ENCODE measurements around the gene LINC01488. TPM values are rescaled to one million over a fixed set of nuclear protein-coding genes. Genes with fewer than 3 reads are reported as not detected.

Gene LINC01488
- total RNA-seq, 2 experiments from 2014 or later, result not detected

DNA sequence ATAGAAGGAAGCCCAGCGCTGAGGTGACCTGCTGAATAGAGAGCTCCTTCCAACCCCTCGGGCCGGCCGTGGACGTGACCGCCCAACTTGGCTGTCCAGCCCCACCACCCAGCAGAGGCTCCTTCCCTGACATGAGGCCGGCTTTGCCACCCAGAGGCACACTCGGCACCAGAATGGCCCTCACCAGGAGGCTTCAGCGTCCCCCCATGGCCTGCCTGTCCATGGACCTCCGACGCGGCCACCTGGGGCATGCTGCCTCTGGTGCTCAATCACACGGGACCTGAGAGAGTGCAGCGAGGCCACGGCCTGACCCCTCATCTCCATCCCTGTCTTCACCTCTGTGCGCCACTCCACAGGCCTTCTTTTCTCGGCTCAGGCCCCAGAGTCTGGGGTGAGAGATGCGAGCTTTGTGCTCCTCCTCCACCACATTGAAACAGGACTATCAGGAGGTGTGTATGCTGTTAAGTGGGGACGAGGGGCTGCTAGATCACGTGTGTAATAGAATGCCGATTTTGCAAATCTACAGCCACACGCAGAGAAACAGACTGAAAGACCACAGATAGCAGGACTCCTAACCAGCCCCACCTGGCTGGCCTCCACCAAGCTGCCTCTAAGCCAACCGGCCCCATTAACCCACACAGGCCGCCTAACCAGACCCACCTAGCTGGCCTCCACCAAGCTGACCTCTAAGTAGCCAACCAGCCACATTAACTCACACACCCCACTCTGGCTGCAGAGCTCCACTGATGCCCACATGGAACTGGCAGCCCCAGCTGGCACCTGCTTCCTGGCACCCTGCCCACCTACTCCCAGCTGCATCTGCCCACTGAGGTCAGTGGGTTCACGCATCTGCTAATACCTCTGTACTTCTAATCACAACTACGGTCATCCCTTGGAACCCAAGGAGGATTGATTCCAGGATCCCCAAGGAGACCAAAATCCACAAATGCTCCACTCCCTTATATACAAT is 20.7 kb downstream of the LINC01488 start:
- CTCF ChIA-PET, result no interaction called here
- POLR2A ChIA-PET, result no interaction called here

DNA sequence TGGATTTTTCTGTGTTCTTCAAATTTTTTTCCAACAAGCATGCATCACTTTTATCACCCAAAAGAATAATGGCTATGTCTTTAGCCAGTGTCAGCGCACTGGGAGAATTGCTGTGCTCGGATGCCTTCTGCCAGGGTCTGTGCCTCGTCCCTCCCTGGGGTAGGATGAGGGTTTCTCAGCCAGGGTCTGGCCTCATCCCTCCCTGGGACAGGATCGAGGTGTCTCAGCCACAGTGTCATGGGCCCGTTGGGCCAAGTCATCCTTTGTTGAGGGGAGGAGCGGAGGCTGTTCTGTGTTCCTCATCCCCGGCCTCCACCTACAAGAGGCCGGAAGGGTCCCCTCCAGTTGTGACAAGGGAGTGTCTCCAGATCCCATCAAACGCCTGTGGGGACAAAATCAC is 22.7 kb downstream of the LINC01488 start:
- ChIA-PET POLR2A (no interaction called here), CTCF (no interaction called here)

DNA sequence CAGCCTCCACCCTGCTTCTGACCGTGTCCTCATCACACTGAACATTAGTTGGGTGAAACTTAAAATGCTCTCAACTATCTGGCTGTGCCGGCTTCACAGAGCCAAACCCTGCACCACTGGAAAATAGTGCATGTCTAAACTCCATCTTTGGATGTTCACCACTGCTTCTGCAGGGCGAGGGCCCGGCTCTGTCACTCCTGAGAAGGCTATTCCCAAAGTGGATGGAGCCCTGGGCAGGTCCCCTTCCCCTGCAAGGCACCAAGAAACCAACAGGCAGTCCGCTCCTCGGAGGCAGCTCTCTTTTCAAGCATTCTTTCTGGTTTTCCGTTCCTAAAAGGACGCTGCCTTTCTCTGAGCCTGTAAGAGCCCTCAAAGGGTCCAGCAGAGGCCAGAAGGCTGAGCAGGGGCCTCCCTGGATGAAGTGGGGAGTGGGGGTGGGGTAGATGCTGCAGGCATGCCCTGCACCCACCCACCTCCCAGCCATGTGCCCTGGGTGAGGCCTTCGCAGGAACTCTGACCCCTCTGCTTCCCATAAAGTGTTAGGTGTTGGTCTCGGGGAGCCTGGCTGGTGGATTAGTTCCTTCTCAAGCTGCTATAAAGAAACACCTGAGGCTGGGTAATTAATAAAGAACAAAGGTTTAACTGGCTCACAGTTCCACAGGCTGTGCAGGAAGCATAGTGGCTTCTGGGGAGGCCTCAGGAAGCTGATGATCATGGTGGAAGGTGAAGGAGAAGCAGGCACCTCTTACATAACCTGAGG is 23.3 kb downstream of the LINC01488 start:
- ChIA-PET POLR2A (no interaction called here), CTCF (interaction anchor here (0.6 kb wide), 1 partner anchor 1794 kb away, joined by 3 read pairs; no protein-coding TSS in a partner anchor)

DNA sequence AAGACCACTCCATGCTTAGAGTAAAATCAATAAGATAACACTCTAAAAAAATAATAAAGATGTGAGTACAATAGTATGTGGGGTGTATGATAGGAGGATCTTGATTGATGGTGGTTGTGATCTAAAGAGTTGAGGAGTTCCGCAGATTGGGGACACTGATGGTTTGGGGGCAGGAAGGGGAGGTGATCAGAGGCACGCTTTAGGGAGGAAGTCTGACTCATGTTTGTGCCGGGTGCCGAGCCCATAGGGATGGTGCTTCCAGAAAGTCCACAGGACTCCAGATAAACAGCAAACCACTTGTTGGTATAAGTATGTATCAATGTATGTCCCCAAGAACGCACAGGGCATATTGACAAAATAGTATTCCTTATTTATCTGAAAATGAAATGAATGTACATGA is 27.5 kb downstream of the LINC01488 start:
- CTCF ChIA-PET, result no interaction called here
- POLR2A ChIA-PET, result no interaction called here

DNA sequence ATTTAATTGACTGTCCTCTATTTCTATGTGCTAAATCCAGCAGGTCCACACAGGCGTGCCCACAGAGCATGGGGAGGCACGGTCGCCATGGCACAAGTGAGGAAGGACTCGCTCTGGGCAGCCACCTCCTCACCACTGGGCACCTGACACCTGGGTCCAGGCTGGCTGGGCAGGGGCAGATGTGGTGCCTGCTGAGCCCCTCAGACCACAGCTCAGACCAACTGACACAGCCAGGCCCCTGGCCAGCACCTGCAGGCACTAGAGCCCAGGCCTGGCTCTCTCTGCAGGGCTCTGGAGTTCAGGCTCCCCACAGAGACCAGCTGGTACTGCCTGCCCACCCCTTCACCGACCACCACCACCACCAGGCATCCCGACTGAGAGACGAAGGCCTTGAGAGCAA is 27.9 kb downstream of the LINC01488 start:
- CTCF ChIA-PET, result no interaction called here
- POLR2A ChIA-PET, result no interaction called here

DNA sequence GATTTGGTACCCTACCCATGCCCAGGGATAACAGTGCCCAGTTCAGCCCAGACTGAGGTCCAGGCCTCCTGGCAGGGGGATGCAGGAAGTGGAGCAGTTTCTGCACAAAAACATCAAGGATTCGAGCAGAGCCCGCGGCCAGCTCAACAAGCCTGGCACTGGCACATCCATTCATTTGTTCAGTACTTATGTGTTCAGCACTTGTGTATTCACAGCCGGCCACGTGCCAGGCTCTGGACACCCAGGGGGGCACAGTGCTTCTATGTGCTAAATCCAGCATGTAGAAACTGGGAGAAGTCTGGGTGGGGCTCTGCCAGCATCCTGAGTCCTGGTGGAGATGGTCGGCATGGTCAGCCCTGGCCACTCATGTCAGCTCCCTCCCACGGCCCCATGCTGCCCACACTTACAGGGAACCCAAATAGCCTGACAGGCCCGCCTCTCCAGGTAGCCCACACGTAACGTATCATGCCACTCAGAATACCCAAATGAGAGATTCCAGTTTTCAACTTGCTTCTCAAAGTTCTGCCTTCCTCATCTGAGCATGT is 28.5 kb downstream of the LINC01488 start:
- ChIA-PET POLR2A (no interaction called here), CTCF (no interaction called here)

DNA sequence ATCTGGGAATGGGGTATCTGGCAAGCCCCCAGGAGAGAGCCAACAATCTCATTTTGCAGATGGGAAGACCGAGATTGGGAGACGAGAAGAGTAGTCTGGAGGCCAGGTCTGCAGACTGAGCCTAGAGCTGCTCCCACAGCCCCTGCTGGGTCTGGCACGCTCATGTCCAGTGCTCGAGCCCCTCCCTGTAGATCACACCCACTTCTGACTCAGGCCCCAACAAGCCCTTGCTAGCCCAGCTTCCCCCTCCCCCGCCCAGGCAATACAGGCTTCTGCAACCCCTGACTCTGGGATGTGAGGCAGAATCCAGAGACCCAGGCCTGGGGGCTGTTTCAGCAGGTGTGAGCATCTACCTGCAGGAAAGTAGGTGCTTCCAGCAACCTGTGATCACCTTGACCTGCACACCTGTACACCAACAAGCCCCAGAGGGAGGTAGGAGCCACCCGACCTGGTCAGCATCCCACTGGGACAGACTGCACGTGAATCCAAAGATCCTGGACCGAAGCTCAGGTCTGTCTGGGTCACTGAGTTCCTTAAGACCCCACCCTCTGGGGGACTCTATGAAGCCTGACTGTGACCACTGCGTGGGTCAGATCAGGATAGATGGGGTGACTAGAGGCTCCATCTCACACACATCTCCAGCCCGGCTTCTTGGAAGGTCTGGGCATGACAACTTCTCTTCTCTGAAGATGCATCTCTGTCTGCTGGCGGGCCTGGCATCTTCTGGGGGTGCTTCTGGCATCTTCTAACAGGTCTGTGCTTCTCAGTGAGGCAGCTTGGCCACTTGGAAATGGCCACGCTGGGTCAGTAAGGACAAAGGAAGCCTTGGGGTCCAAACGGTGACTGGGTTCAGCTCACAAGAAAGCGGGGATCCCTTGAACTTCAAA is 29.3 kb downstream of the LINC01488 start:
- ChIA-PET POLR2A (interaction anchor here (0.5 kb wide), 1 partner anchor 40 kb away, joined by 4 read pairs; no protein-coding TSS in a partner anchor), CTCF (no interaction called here)

DNA sequence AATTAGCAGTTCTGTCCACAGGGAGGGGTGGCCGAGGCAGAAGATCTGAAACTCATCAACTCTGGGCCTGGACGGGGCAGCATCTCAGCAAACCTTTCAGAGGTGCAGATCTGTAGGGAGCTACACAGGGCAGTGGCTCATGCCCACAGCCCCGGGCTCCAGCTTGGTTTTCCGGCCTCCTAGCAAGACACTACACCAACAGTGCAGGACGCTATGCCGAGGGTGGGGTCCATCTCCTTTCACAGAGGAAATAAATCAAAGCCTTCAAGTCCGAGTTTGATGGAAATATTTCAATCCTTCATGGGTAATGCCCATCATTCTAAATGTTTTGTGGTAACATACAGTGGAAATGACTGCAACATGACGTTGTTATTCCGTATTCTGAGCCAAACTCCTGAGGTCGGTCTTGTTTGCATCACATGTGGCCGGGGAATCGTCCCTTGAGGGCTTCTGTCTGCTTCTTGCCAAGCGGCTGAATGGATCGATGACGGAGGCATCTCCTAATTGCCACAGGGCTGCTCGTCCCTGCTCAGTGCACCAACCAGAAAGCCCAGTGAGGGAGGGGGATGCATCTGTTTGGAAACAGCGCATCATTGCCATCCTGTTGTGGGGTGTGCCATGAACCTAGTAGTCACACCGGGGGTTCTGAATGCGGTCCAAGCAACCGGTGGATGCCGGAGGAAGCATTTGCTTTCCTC is 30.0 kb downstream of the LINC01488 start:
- ChIA-PET POLR2A (no interaction called here), CTCF (no interaction called here)

DNA sequence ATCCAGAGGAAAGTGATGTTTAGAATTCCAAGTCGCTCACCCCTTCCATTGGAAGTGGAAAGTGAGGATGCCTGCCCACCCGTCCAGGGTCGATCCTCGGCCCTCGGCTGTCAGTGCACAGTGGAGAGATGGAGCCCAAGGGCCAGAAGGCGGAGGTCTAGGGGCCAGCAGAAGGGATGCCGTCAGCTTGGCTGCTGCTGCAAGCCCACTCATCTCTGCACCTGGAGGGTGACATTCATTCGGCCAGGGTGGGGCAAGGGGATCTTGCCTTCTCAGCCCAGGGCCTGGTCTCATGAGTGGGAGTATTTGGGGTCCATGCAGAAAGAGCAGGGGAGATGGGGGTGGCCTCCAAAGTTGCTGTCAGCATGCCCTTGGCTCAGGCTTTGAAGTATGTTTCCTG is 30.7 kb downstream of the LINC01488 start:
- POLR2A ChIA-PET, result no interaction called here
- CTCF ChIA-PET, result no interaction called here

DNA sequence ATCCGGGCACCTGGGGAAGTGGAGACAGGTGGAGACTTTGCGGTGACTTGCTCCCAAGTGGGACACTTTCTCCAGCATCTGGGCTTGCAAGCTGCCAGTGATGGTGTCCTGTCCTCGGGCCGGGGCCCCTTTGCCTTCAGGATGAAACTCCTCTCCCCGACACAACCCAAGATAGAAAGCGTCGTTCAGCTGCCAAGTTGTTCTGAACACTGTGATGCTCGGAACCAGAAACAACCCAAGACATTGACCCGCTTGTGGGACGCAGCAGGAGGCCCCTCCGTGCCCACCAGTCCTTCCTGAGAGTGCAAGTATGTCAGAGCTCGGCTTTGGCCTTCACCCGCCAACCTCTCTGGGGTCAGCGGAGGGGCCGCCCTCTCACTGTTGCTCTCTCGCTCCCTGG is 31.3 kb downstream of the LINC01488 start:
- POLR2A ChIA-PET, result no interaction called here
- CTCF ChIA-PET, result no interaction called here

DNA sequence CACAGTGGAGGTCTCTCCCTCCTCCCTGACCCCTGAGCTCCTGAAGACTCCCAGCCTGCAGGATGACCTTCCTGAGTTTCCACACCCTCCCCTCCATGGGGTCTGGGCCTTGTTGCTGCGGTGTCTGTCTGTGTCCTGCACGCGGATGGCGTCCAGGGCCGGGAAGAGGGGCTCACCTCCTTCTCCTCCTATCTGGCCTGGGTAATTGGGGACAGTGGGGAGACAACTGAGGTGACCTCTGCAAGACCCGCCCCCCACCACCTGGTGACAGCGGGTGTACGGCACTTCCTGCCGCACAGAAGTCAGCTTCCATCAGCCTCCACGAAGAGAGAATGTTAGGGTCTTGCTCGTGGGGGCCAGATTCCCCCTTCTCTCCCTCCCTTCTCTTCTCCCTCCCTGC is 31.7 kb downstream of the LINC01488 start:
- POLR2A ChIA-PET, result no interaction called here
- CTCF ChIA-PET, result no interaction called here

DNA sequence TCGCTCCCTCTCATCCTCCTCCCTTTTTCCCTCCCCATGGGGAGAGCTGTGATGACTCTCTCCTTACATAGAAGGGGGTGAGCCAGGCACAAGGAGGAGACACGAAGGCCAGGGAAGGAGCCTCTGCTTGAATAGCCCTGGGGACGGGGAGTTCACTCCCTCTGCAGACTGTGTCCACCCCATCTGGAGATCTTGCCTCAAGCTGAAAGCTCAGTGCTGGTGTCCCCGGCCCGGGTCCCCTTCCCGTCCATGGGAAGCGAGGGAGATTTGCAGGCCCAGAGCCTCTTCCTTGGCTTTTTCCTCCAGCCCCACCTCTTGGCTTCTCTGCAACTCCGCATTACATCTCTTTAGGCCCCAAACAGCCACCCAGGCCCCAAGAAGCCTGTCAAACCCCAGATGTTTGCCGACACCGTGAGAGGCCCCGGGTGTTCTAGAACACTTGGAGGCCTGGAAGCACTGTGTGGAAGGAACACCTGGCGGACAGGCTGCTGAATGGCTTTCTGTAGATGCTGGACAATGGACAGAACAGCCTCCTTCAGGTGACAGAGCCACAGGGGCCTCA is 32.3 kb downstream of the LINC01488 start:
- ChIA-PET CTCF (no interaction called here), POLR2A (no interaction called here)

DNA sequence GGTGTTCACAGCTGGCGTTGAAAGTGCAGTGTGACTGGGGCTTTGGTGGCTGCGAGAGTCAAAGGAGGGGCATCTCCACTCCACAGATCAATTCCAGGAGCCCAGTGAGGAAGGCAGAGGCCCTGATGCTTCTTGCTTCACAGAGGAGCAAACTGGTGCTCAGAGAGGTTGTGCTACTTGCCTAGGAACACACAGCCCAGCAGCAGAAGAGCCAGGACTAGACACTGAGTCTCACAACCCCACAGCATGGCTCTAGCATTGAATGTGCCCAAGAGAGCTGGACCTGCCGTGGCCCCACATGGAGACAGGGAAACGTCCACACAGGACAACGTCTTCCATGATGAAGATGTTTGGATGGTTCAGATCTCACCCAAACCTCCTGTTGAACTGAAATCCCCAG is 33.3 kb downstream of the LINC01488 start:
- ChIA-PET POLR2A (no interaction called here), CTCF (no interaction called here)

DNA sequence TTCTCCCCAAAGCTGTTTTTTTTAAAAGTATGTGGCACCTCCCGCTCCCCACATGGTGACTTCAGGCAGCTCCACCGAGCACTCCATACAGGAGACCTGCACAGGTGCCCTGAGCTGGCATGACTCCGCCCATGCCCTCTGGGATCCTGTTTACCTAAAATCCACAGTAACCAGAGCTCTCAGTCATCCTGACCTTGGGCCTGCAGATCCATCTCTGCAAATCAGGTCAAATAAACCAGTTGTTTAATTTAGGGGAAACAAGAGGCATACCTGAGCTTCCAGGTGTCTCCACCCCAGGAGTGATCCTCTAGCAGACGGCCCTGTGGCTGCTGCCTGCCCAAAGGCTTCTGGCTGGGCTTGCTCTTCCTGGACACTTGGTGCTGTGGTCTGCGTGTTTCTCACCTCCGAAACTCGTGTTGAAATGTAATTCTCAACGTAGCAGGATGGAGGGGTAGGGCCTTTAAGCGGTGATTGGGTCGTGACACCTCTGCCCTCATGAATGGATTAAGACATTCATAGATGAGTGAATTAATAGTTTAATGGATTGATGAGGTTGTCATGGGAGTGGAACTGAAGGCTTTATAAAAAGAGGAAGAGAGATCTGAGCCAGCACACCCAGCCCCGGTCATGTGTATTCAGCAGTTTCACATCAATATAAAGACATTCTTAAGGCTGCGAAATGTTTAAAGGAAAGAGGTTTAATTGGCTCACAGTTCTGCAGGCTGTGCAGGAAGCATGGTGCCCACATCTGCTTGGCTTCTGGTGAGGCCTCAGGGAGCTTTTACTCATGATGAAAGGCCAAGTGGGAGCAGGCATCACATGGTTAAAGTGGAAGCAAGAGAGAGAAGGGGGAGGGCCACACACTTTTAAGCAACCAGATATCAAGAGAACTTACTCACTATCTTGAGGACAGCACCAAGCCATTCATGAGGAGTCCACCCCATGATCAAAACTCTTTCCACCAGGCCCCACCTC is 34.1 kb downstream of the LINC01488 start:
- CTCF ChIA-PET, result no interaction called here

DNA sequence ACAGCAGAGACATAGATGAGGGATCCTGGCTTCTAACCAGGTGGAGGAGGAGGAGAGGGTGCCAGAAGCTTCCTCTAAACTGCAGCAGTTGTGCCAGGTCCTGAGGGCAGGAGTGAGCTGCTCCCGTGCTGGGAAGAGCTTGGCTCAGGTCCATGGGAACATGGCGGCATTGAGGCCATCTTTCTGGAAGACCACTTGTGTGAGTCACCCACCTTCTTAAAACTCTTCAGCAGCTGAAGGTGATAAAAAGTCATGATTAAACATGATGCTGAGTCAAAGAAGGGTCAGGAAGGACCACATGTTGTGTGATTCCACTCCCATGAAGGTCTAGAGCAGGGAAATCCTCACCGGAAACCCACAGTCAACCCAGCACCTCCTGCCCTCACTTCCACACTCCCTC is 35.1 kb downstream of the LINC01488 start:
- POLR2A ChIA-PET, result no interaction called here

More for the DNA sequence above, 34.1 kb downstream of the LINC01488 start:
- POLR2A ChIA-PET, result no interaction called here

DNA sequence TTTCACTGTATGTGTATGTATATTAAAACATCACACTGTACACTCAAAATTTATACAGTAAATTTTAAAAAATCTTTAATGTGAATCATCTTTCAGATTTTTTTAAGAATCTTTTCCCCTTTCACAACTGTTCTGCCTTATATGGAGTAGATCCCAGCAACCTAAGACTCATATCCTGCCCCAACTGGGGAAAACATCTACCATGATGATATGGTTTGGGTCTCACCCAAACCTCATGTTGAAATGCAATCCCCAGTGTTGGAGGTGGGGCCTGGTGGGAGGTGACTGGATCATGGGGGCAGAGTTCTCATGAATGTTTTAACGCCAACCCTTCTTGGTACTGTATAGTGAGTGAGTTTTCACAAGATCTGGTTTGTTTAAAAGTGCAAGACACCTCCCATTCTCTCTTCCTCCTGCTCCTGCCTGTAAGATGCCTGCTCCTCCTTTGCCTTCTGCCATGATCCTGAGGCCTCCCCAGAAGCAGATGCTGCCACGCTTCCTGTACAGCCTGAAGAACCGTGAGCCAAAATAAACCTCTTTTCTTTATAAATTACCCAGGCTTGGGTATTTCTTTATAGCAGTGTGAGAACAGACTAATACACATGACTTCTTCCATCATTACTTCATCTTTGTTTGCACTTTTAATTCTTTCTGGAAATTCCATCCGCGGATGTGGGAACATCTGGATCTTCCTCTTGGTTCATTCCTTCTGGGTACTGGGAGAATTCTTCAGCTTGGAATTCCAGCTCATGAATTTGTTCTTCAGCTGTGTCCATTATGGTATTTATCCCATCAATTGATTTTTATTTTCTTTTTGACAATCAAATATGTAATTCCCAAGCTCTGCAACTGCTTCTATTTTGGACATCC is 36.9 kb downstream of the LINC01488 start:
- POLR2A ChIA-PET, result no interaction called here
- CTCF ChIA-PET, result no interaction called here

More for the DNA sequence above, 35.1 kb downstream of the LINC01488 start:
- CTCF ChIA-PET, result no interaction called here

Data from activated CD8-positive, alpha-beta memory T cell treated with anti-CD3 and anti-CD28 coated beads for 36 hours (primary cell).